Stimulated activated CD8-positive, alpha-beta memory T cell treated with anti-CD3 and anti-CD28 coated beads, Interleukin-7, amount 100 ng/mL, for 4 hours (primary cell): ENCODE measurements around the gene SGSM1.
"Not testable (repeated sequence)": the region's sequence is repeated elsewhere in the genome, so short reads cannot be mapped to it uniquely, and the experiment has no call there.

Source experiments
- DNase-seq, 2 donors: peaks; one replicate each; pipeline ENCODE4 v3.0.0-alpha.2; 2020; ENCODE audit warnings: low read depth in 2 of 2

SGSM1 gene

DNA sequence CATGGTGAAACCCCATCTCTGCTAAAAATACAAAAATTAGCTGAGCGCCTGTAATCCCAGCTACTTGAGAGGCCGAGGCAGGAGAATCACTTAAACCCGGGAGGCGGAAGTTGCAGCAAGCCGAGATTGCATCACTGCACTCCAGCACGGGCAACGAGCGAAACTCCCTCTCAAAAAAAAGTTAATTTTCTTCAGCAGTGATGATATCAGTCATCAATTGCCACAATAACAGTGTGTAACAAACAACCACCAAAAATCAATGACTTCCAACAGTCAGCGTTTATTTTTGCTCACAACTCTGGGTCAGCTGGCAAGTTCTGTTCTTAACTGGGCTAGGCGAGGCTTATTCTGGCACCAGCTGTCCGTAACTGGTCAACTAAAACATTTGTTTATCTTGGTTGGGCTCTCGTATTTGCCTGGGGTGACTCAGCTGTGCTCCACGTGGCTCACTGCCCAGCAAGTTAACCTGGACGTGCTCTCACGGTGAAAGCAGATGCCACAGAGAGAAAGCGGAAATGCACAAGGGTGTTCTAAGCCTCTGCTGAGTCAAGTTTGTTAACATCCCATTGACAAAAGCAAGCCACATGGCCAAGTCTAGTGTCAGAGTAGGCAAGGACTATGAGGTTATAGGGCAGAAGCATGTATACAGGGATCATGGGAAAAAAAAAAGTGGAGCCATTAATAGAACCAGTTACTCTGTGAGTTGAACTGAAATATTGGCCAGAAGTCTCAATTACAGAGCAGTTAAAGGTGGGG is 88.4 kb downstream of the SGSM1 start:
- DNase-seq, result no peak

DNA sequence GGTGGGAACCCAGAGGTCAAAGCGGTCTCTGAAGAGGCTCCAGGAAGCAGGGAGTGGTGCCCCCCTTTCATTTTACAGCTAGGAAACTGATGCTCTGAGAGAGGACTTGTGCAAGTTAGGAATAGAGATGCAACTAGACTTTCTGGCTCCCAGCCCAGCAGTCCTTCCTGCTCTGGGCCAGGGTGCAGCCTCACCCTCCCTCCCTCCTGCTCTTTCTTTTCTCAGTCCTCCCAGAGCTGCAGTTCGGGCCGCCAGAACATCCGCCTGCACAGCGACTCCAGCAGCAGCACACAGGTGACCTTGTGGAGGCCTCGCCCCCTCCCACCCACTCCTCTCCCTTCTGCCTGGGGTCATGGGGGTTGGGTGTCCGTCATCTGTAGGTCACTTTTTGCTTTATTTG is 89.0 kb downstream of the SGSM1 start:
- no peak for DNase-seq

DNA sequence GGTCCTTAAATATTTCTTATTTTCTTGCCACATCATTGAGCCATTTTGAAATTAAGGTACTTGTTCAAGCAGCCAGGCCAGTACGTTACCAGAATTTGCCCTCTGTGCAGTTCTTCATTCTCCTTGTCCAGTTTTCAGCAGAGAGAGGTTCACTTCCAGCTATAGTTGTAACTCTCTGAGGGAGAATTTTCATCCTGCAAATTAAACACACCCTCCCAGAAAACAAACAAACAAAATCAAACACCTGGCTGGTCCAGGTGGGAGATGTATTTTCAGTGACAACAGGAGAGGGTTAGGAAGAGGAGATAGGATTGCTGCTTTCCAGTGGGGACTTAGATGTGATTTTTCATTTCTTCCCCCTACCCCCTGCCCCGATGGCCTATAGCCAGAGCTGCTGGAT is 95.4 kb downstream of the SGSM1 start:
- no peak for DNase-seq

- no peak for DNase-seq
These were observed 99.9 kb downstream of the SGSM1 start for GRCh38 chr22:24905909-24906308.

GRCh38 chr22:24907101-24907500 is 101.1 kb downstream of the SGSM1 start:
- DNase-seq, result not testable (repeated sequence)

- no peak for DNase-seq
These were observed 114.0 kb downstream of the SGSM1 start for GRCh38 chr22:24920029-24920428.

DNA sequence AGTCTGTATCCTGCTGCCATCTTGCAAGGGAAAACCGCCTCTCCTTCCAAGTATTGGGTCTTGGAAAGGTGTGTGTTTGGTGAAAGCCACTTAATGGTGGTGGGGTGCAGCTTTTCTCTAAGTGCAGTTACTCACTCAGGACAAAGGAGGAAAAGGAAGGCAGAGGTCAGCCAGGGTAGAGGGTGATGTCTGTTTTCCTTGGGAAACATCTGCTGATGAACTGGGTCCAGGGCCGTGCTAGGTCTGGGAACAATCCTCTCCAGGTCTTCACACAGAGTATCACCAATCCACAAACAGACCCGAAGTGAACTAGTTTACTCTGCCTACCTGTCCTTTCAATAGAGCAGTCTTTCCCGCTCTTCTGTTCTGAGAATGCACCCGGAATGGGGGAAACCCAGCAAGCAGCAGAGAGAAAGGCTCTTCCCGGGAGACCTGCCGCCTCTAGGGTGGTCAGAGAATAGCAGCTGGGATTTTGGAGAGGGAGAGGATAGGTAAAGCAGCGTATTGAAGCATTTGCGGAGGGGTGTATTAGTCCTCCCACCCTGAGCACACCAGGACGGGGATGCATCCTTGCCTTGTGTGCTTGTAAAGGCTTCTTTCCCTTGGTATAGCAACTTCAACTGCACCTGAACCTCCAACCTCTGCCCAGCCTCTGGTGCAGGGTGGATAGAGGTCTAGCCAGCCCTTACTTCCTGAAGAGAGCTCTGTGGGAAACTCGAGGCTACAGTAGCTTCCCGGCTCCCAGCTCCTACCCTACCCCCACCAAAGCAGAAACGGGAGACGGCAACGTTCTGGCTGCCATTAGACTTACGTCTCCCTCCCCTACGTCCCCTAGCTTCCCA is 119.8 kb downstream of the SGSM1 start:
- no peak for DNase-seq

DNA sequence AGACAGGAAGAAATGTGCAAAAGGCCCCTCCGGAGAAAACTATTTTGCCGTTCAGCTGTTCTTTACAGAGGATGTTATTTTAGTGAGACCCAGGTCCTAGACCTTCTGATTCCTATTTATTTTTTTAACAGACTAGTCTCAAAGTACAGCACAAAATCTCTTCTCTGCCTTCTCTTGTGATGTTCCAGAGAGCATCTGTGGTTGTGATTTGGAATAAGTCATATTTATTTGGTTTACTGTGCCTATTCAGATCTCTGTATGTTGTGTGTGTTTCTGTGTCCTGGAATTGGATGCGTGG is 120.4 kb downstream of the SGSM1 start:
- DNase-seq, result no peak

GRCh38 chr22:24926849-24927579 is 121.0 kb downstream of the SGSM1 start:
- DNase-seq, result no peak

DNA sequence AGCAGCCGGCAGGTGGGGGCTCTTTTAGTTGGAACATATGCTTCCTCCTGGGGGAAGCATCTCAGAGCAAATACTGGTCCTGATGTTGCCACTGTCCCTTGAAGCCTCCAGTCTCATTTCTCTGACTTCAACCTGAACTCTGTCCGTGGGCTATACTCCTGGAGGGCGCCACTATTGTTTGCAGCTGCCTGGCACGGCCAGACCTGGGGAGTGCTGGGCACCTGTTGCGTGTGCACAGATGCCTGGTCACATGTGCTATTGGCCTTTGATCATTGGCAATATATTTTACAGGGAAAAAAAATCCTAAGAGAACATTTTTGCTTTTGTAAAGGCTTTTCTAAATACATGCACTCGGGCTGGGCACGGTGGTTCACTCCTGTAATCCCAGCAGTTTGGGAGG is 122.3 kb downstream of the SGSM1 start:
- no peak for DNase-seq

DNA sequence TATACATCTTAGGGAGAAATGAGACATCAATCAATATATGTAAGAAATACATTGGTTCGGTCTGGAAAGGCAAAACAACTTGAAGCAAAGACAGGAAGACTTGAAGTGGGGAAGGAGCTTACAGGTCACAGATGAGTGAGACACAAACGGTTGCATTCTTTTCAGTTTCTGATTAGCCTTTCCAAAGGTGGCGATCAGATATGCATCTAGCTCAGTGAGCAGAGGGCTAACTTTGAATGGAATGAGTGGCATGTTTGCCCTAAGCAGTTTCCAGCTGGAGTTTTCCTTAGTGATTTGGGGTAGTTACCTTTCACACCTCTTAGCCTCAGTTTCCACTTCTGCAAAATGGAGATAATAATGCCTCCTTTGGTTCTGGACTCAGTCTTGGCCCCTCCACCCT is 124.7 kb downstream of the SGSM1 start:
- DNase-seq, result no peak

DNA sequence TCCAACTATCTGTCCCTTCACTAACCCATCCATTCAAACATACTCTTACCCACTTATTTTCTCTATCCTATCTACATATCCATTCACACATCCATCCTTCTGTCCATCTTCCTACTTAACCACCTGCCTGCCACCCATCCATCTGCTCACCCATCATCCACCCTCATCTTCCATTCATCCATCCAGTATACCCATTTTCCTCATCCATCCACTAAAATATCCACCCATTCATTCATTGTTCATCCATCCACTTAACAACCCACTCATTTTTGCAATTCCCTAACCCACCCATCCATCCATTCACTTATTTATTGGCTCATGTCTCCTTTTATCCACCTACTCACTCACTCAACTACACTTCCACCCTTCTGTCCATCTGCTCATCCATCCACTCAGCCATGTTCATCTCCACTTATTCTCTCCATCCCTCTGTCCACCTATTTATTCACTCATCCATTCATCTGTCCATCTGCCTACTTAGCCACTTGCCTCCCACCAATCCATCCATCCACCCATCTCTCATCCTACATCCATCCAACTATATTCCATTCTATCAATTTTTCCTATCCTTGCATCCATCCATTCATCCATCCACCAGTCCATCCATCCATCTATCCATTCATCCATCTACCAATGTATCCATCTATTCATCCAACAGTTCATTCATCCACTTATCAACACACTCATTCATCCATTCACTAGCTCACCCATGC is 129.9 kb downstream of the SGSM1 start:
- no peak for DNase-seq

DNA sequence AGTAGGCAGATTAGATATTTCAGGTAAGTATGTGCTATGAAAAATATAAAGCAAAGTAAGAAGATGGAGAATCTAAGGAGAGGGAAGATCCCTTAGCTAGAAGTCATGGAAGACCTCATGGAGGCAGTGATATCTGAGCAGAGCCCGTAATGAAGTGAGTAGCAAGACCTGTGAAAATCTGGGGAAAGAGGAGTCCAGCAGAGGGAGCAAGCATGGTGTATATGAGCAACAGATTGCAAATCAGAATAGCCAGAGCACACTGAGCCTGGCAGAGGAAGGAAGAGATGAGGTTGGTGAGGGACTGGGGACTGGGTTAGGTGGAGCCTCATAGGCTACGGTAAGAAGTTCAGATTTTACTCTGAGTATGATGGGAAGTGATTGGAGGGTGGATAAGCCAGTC is 131.1 kb downstream of the SGSM1 start:
- no peak for DNase-seq

GRCh38 chr22:24938741-24939341 is 132.8 kb downstream of the SGSM1 start:
- DNase-seq, result no peak

DNA sequence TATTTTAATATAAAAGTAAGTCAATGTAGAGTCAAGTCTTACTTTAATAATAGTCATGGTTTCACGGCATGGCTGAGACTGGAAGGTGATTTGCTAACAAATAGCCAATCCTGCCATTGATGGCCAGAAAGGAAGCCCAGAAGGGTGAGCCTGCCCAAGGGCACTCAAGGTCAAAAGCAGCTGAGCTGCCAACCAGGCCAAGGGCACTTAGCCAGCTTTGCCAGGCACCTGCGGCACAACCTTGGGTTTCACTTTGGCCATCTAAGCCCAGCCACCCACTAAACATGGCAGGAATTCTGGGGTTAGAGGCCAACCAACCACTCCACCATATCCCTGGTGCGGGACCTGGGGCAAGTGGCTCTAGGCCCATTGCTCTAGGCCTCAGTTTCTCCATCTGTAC is 136.3 kb downstream of the SGSM1 start:
- DNase-seq, result no peak

DNA sequence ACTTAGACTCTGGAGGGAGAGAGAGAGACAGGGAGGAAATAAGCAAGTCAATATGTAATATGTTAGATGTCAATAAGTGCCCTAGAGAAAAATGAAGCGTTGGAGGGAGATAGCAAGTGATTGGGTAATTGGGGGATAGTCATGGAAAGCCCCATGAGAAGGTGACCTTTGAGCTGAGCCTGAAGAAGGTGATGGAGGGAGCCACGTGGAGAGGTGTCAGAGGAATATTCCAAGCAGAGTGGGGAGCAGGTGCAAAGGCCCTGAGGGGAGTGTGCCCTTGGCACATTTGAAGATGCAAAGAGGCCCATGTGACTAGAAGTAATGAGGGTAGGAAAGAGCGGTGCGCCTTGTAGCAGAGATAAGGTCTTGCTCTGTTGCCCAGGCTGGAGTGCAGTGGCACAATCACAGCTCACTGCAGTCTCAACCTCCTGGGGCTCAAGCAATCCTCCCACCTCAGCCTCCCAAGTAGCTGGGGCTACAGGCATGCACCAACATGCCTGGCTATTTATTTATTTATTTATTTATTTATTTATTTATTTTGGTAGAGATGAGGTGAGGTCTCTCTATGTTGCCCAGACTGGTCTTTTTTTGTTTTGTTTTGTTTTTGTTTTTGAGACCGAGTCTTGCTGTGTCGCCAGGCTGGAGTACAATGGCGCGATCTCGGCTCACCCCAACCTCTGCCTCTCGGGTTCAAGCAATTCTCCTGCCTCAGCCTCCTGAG is 138.4 kb downstream of the SGSM1 start:
- DNase-seq, result no peak

DNA sequence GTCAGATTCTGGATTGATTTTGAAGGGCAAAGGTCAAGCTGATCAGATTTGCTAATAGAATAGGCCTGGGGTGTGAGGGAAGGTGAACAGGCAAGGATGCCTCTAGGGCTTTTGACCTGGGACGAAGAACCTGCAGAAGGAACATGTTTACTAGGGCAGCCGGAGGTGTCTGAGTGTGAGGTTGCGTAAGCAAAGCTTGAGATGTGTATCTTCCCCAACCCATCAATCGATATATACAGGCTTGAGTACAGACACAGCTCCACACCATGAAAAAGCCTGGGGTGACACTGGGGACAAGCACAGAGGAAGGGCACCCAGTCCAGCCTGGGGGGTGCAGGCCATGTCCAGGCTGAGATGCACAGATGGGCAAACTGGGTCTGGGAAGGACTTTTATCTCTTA is 139.4 kb downstream of the SGSM1 start:
- no peak for DNase-seq

DNA sequence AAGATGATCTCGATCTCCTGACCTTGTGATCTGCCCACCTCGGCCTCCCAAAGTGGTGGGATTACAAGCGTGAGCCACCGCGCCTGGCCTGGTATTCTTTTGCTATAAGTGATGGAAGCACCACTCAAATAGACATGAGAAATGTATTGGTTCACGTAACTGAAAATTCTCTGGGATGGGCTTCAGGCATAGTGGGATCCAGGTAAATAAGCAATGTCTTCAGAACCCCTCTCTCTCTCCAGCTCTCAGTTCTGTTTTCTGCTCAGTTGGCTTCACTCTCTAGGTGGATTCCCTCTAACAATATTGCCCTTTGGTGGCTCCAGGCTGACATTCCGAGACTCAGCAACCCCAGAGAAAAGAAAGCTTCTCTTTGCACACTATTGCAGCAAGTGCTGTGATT is 141.4 kb downstream of the SGSM1 start:
- DNase-seq, result no peak

- DNase-seq, result no peak
These were observed 141.9 kb downstream of the SGSM1 start for GRCh38 chr22:24947881-24948280.

DNA sequence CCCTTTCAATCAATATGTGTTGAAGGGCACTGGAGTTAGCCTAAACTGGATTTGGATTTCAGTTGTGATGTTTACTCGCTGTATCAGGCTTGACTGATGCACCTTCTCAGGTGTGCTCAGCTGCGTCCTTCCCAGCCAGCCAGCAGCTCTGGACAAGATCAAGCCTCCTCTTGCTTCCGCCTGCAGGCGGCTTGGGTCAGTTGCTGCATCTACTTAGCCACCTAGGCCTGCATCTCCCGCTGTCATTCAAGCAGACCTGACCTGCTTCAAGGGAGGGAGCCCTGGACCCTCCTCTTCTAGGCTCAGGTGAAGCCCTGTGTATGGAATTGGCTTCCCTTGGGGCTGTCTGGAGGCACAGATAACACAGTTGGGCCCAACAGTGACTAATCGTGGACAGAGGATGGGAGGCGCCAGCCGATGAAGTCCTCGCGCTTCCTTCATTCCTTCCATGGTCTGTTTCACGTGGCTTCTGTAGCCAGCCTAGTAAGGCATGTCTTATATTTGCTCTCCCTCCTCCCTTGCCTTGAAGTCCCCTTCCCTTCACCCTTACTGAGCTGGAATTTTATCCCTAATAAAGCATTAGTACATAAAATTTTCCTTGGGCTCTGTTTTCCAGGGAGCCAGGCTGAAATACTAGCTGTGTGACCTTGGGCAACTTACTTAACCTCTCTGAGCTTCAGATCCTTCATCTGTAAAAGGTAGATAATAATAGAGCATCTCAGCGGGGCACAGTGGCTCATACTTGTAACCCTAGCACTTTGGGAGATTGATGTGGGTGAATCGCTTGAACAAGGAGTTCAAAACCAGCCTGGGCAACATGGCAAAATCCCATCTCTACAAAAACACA is 142.6 kb downstream of the SGSM1 start:
- no peak for DNase-seq
